ENCODE measurements around the gene MICAL3.

Gene MICAL3

DNA sequence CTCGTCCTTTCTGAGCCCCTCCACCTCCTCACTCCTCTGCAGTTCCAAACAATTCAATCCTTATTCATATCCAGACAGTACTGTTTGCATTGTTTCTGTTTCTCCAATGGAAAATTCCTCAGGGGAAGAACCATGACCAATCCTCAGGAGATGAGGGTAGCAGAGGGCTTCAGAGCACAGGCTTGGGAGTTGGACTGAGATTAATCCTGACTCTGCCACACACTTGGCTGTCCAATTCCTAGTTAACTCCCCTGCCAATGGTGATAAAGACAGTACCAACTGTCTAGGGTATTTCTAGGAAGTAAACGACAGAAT is 58.0 kb downstream of the MICAL3 start:
- no peak overlapping the region for H3K27ac ChIP-seq (ENCODE audit: low read depth, low read length, poor library complexity, severe bottlenecking)
- peaks cover 38% of the 10 kb centered on the region for H3K4me1 ChIP-seq (ENCODE audit: insufficient read depth, low read length, severe bottlenecking)
- no peaks in the 10 kb centered on the region for H3K27me3 ChIP-seq (ENCODE audit: insufficient read depth, low read length)
- no peak overlapping the region for H3K9ac ChIP-seq (ENCODE audit: low read length)
- peaks cover 5% of the 10 kb centered on the region; the same call in 1 of the 2 replicates for H3K79me2 ChIP-seq (ENCODE audit: insufficient read depth, low read length)
- H2AFZ ChIP-seq (ENCODE audit: low read length) = no peak overlapping the region
- TF ChIP-seq, protein P1, sequence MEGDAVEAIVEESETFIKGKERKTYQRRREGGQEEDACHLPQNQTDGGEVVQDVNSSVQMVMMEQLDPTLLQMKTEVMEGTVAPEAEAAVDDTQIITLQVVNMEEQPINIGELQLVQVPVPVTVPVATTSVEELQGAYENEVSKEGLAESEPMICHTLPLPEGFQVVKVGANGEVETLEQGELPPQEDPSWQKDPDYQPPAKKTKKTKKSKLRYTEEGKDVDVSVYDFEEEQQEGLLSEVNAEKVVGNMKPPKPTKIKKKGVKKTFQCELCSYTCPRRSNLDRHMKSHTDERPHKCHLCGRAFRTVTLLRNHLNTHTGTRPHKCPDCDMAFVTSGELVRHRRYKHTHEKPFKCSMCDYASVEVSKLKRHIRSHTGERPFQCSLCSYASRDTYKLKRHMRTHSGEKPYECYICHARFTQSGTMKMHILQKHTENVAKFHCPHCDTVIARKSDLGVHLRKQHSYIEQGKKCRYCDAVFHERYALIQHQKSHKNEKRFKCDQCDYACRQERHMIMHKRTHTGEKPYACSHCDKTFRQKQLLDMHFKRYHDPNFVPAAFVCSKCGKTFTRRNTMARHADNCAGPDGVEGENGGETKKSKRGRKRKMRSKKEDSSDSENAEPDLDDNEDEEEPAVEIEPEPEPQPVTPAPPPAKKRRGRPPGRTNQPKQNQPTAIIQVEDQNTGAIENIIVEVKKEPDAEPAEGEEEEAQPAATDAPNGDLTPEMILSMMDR (IDR thresholded peaks at IDR 0.05; ENCODE audit: low read length) = no peak
- TF ChIP-seq EZH2 (IDR thresholded peaks at IDR 0.05; ENCODE audit: borderline replicate concordance, low read length) = no peak
- no peaks in the 10 kb centered on the region for H3K9me2 ChIP-seq (ENCODE audit: low read depth, low read length)
- no peaks in the 10 kb centered on the region for H3F3A ChIP-seq (ENCODE audit: insufficient read depth, low read length)
- no peak overlapping the region for H3K4me3 ChIP-seq (ENCODE audit: low read depth, low read length, poor library complexity, severe bottlenecking)
- no peak overlapping the region for H3K4me2 ChIP-seq (ENCODE audit: low read length)
- H4K20me1 ChIP-seq (ENCODE audit: insufficient read depth, low read length) = no peaks in the 10 kb centered on the region
- H3K9me3 ChIP-seq (ENCODE audit: low read length) = no peaks in the 10 kb centered on the region
- H3K36me3 ChIP-seq (ENCODE audit: insufficient read depth, low read length) = peaks cover 5% of the 10 kb centered on the region; the same call in 1 of the 2 replicates

DNA sequence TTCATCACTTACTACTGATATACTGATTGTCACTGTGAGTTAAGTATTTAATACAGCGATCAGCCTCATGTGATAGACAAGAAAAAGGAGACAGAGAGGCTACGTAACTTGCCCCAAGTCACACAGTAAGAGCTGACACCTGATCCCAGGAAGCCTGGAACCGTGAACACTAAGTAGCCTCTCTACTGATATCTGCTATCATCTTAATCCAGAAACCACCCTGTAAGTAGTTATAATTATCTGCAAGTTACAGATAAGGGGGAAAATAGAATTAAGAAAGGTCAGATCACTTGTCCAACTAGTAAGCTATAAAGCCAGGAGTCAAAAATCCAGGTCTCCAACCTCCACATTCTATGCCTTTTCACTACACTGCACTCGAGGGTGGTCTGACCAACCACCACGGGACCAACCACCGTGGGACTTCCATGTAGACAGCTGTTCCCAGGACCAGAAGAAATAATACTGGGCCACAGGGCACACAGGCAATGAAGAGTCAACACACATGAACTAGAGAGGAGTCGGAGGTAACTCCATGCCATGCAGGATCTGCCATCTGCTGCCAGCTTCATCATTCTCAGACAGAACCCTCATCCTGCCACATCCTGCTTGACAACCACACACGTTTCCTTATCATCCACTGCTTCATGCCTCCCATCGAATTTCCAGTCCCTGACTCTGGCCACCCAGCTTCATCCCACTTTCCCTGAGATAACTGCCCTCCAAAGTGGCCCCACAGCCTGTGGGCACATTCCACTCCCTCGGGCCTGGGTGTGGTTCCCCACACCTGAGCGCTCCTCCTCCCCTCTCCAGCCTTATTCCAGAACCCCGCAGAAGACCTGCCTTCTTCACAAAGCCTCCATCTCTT is 58.6 kb downstream of the MICAL3 start:
- Histone ChIP-seq H3F3A (ENCODE audit: insufficient read depth, low read length) (no peaks in the 10 kb centered on the region), H2AFZ (ENCODE audit: low read length) (no peak overlapping the region), H3K79me2 (ENCODE audit: insufficient read depth, low read length) (peaks cover 5% of the 10 kb centered on the region; the same call in 1 of the 2 replicates), H4K20me1 (ENCODE audit: insufficient read depth, low read length) (no peaks in the 10 kb centered on the region), H3K4me2 (ENCODE audit: low read length) (0 out of 2 replicates have a peak overlapping the region, but pooled peaks have one; percentile 2), H3K4me1 (ENCODE audit: insufficient read depth, low read length, severe bottlenecking) (peaks cover 37% of the 10 kb centered on the region), H3K36me3 (ENCODE audit: insufficient read depth, low read length) (peaks cover 5% of the 10 kb centered on the region; the same call in 1 of the 2 replicates), H3K9me2 (ENCODE audit: low read depth, low read length) (no peaks in the 10 kb centered on the region), H3K4me3 (ENCODE audit: low read depth, low read length, poor library complexity, severe bottlenecking) (no peak overlapping the region), H3K27ac (ENCODE audit: low read depth, low read length, poor library complexity, severe bottlenecking) (no peak overlapping the region), H3K9ac (ENCODE audit: low read length) (no peak overlapping the region), H3K9me3 (ENCODE audit: low read length) (no peaks in the 10 kb centered on the region), H3K27me3 (ENCODE audit: insufficient read depth, low read length) (no peaks in the 10 kb centered on the region)
- no peak for TF ChIP-seq EZH2 (IDR thresholded peaks at IDR 0.05; ENCODE audit: borderline replicate concordance, low read length)

DNA sequence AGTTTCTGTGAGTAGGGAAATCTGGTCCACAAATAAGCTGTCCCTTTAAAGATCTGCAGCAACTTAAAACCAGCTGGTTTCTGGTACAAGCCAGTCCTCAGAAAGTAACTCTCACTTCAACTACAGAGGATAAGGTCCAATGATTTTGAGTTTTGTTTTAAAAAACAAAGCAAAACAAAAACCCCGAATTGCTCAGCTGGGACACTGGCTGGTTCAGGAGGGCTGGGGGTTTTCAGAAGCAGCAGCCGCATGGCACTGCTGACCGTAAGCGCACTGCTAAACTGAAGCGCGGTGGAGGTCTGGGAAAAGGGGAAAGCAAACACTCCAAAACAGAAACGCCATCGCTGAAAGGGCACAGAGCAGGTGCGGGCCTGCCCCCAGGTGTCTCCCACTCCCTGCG is 59.7 kb downstream of the MICAL3 start:
- peaks cover 33% of the 10 kb centered on the region for H3K4me1 ChIP-seq (ENCODE audit: insufficient read depth, low read length, severe bottlenecking)
- no peak overlapping the region for H2AFZ ChIP-seq (ENCODE audit: low read length)
- no peaks in the 10 kb centered on the region for H3K9me2 ChIP-seq (ENCODE audit: low read depth, low read length)
- H4K20me1 ChIP-seq (ENCODE audit: insufficient read depth, low read length) = no peaks in the 10 kb centered on the region
- peaks cover 5% of the 10 kb centered on the region; the same call in 1 of the 2 replicates for H3K79me2 ChIP-seq (ENCODE audit: insufficient read depth, low read length)
- H3K4me3 ChIP-seq (ENCODE audit: low read depth, low read length, poor library complexity, severe bottlenecking) = no peak overlapping the region
- H3F3A ChIP-seq (ENCODE audit: insufficient read depth, low read length) = no peaks in the 10 kb centered on the region
- no peak overlapping the region; the same call in 1 of the 2 replicates for H3K9ac ChIP-seq (ENCODE audit: low read length)
- no peaks in the 10 kb centered on the region for H3K27me3 ChIP-seq (ENCODE audit: insufficient read depth, low read length)
- peak overlapping the region; percentile 37 for H3K27ac ChIP-seq (ENCODE audit: low read depth, low read length, poor library complexity, severe bottlenecking)
- H3K4me2 ChIP-seq (ENCODE audit: low read length) = peak overlapping the region; percentile 4; the same call in 1 of the 2 replicates
- H3K36me3 ChIP-seq (ENCODE audit: insufficient read depth, low read length) = peaks cover 5% of the 10 kb centered on the region; the same call in 1 of the 2 replicates
- no peaks in the 10 kb centered on the region for H3K9me3 ChIP-seq (ENCODE audit: low read length)
- TF ChIP-seq, protein P1 (IDR thresholded peaks at IDR 0.05; ENCODE audit: low read length) = no peak
- TF ChIP-seq EZH2 (IDR thresholded peaks at IDR 0.05; ENCODE audit: borderline replicate concordance, low read length) = no peak
